Measurements from ENCODE around the gene NFKBIE.
A peak's percentile ranks its signal among the peaks of the same experiment; 100 is the strongest.
"Not testable (repeated sequence)": the region's sequence is repeated elsewhere in the genome, so short reads cannot be mapped to it uniquely, and the experiment has no call there.

The NFKBIE gene, protein sequence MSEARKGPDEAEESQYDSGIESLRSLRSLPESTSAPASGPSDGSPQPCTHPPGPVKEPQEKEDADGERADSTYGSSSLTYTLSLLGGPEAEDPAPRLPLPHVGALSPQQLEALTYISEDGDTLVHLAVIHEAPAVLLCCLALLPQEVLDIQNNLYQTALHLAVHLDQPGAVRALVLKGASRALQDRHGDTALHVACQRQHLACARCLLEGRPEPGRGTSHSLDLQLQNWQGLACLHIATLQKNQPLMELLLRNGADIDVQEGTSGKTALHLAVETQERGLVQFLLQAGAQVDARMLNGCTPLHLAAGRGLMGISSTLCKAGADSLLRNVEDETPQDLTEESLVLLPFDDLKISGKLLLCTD

DNA sequence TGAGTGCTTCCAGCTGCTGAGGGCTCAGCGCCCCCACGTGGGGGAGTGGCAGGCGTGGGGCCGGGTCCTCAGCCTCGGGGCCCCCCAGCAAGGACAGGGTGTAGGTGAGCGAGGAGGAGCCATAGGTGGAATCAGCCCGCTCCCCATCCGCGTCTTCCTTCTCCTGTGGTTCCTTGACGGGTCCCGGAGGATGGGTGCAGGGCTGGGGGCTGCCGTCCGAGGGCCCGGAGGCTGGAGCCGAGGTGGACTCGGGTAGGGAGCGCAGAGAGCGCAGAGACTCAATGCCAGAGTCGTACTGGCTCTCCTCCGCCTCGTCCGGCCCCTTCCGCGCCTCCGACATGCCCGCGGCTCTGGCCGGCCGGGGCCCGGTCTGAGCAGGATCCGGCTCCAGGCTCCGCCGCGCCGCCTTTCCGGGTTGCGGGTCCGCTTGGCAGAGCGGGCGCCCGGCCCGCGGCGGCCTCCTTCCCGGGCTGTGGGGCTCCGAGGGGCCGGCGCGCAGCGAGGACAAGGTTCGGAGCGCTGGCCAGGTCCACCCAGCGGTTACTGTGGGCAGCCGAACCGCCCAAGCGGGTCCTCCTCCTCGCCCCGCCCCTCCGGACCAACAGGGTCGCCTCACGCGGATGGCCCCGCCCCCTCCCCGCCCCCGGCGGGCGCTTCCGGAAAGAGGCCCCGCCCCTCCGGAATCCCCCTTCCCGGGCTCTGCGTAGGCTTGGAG, at the start of gene NFKBIE:
Gene NFKBIE (minus strand): TSS at position 545 of the 715 bp plus-strand sequence. CDS start 205 bp downstream, at position 340.
- peak; percentile 93 for DNase-seq

DNA sequence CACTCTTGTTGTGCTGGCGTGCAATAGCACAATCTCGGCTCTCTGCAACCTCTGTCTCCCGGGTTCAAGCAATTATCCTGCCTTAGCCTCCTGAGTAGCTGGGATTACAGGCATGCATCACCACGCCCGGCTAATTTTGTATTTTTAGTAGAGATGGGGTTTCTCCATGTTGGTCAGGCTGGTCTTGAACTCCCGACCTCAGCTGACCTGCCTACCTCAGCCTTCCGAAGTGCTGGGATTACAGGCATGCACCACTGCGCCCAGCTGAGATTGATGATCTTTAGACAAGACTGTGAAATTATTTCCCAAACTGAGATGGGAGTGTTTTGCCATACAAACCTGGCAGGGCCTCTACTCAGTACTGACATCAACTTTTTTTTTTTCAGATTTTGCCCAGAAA, 49.3 kb upstream of the NFKBIE start:
- not testable (repeated sequence) for DNase-seq

DNA sequence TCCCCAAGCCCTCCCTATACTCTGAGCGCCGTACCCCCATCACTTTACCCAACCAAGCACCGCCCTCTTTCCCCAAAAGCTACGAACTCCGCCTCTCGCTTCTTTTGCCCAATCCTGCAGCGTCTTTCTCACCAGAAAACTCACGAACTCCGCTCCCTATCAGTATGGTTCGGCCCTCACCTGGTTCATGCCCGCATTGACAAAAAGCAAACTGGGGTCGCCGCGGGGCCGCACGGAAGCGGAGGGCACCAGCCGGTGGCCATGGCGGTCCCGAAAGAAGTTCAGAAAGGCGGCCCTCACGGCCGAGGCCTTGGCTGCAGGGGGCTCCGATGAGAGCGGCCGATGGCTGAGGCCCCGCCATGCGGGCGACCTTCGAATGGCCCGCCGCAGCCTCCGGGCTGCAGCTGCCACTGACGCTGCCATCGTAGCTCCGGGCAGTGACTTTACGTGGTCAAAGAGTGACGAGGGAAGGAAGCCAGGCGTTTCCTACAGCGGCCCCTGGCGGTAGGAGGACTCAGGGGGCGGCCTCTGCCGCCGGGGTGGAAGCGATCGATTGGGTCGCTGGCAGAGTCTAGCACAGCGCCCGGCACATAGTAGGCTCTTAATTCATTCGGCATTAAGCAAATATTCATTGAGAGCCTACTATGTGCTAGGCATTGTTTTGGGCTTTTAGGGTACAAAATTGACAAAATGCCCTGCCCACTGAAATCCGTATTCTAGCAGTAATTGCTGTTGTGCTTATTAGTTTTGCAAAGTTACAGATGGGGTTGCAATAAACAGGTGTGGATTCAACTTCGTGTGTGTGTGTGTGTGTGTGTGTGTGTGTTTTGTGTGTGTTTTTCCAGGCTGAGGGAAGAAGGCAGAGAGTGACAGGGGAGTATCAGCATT, 47.8 kb upstream of the NFKBIE start, which contains the start of gene AARS2:
Gene AARS2 (minus strand): TSS at position 447 of the 888 bp plus-strand sequence. CDS start 24 bp downstream, at position 423.
- DNase-seq = peak; percentile 93

DNA sequence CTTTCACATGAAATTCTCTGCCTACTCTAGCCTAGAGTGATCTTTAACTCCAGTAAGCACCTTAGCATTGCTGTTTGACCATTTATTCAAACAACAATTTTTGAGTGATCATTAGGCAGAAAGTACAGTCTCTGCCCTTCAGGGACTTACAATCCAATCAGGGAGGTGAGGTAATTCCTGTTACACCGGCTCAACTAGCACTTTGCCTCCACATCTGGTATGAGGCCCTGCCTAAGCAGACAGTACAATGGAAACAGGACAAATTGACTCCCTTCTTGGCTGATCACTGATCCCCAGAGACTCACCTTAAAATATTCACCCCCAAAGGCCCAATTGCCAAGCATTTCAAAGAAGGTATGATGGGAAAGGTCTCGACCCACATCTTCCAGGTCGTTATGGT, 46.4 kb upstream of the NFKBIE start:
- DNase-seq = no peak

DNA sequence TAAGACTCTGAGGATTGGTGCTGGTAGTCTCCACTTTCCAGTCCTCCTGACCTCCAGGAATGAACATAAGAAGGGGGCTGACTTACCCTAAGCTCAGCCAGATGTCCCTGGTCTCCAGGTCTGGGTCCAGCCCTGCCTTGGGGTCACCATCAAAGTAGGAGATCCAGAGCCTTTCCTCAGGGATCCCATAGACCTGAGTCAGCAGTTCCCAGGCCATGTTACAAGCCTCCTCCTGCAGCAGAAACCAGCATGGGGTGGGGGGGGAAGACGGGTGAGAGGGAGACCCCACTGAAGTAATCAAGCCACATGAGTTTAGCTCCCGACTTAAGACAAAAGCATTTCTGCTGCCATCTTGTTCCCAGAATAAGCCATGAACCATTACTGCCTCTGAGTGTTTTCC, 46.0 kb upstream of the NFKBIE start:
- no peak for DNase-seq

DNA sequence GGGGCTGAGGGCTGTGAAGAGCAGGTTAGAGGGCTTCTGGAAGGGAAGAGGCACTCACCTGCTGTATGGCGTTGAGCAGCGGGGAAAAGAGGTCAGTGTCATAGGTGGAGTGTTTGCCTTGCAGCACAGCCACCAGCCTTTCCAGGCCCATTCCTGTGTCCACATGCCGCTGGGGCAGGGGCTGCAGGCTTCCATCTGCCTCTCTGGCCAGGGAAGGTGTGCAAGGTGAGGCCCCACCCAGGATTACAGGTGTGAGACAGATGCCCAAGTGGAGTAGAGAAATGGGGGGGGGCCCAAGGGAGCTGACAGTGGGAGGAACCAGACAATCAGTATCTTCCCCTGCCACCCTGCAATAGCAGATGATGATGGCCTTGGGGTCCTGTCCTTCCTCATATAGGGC, 44.9 kb upstream of the NFKBIE start:
- no peak for DNase-seq

DNA sequence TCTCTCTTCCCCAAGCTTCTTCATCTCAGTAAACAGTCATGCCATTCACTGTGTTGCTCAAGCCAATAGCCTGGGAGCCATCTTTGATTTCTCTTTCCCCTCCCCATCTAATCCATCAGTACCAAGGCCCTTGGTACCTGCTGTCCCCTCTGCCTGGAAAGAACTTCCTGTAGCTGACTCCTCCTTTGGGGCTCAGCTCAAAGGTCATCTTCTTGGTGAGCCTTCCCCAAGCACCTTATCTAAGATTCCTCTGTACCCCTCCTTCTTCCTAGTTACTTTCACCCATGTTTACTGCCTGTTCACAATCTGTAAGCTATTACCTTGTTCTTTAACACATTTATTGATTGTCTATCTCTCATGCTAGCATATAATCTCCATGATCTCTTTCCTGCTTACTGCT, 44.3 kb upstream of the NFKBIE start:
- no peak for DNase-seq

DNA sequence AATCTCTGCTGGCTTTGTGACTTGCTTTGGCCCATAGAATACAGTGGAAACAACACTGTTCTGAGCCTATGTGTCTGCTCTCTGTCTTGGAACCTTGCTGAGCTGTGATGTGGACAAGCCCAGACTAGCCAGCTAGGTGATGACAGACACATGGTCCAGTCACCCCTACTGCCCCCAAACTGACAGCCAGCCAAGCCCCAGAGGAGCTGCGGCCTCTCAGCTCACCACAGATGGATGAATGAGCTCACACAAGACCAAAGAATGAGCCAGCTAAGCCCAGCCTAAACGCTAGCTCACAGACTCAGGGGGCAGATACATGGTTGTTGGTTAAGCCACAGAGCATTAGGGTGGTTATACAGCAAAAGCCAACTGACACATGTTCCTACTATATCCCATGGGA, 43.7 kb upstream of the NFKBIE start:
- no peak for DNase-seq

DNA sequence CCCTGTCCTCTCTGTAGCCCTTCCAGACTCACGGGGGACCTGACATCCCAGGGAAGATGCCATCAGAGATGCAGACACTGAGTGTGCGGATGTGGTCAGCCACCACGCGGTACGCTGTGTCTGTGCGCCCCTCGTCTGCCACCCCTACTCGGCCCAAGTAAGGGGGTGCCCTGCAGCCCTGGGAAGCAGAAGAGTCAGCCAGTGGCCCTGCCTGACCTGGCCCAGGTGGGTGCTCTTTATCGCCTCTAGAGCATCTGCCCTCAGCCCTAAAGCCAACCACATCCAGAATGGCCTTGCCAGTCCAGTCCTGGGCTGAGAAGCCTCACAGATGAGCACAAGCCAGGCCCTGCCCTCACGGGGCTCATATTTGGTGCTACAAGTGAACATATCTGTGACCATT, 41.9 kb upstream of the NFKBIE start:
- no peak for DNase-seq

DNA sequence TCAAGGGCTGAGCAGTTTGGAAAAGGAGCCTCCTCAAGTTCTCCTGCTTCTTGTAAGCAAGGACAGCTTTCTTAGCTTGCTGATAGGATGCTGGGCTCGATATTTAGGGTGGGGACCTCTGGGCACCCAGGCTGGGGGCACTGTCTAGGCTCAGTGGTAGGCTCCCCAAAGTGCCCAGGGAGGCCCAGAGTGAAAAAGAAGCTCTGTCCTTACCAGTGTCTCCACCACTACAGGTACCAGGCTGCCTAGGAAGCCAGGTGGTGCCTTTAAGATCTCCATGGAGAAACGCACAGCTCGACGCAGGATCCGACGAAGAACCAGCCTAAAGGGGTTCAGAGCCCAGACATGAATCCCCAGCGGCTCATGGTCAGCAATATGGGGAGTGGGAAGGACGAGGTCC, 41.4 kb upstream of the NFKBIE start:
- DNase-seq = no peak

DNA sequence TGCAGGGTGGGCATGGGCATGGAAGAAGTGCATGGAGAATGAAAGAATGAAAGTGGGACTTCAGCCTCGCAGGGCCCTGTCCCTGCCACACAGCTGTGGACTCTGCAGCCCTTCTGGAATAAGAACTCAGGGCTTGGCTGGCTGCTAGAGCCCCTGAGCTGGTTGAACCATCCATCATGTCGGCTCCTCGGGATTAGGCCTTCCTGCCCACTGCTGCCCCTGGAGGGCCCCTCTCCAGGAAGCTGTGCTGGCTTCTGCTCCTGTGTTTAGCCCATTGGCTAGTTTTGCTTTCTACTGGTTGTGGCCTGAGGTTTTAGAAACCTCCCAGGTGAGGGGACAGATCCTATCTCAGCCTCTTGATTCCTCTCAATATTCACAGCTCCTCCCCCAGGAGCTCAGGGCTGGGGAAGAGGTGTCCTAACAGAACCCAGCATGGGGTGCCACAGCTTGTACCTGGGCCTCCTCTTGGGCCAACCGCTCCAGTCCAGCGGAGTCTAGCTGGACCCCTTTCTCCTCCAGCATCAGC, 39.9 kb upstream of the NFKBIE start:
- no peak for DNase-seq

DNA sequence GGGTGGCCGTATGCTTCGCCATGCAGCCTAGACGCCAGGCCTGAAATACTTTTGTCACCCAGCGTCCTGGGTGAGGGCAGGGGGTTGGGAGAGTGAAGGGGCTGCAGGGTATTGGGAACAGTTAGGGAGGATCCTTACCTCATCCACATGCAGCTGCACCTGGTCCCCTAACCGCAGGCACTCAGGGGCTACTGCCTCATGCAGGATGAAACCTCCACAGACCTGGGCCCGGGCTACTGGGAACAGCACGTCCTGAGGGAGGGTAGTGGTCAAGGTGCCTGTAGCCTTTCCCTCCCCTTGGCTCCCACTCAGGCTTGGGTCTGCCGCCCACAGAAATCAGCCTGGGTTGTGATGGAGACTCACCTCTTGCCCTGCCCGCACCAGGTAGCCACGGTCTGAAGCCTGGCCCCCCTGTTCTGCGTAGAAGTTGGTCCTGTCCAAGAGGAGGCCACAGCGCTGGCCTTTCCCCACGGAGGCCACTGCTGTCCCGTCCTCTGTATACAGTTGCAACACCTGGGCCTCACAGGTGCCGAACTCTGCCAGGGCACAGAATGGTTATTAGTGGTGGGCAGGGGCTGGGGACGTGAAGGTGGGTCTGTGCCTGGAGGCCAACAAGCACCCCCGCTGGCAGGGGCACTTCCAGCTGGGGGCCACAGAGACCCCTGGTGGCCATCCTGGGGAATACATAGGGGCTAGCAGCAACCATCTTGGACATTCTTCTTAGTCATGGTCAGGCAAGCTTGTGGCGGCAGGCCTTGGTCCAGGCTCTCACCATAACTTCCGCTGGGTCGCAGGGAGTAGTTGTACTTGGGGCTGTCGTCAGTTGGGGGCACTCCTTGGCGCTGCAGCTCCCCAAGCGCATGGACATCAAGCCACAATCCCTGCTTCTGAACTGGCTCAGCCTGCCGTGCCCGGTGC, 39.2 kb upstream of the NFKBIE start:
- DNase-seq = peak; percentile 59

DNA sequence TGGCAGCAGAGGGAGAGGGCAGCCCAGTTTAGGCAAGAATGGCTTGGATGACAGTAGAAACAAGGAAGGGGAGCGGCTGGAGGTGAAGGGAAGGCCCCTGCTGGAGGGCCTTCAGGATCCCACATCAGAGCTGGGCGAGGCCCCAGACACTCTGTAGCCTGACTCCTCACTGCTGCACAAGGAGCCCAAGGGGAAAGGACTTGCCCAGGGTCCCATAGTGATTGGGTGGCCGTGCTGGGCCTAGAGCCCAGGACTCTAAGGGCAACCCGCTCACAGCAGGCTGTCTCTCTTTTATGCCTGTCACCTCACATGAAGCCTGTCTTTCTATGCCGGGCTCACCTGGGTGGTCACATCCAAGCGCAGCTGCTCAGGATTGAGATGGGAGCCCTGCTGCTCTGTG, 38.5 kb upstream of the NFKBIE start:
- DNase-seq = no peak

DNA sequence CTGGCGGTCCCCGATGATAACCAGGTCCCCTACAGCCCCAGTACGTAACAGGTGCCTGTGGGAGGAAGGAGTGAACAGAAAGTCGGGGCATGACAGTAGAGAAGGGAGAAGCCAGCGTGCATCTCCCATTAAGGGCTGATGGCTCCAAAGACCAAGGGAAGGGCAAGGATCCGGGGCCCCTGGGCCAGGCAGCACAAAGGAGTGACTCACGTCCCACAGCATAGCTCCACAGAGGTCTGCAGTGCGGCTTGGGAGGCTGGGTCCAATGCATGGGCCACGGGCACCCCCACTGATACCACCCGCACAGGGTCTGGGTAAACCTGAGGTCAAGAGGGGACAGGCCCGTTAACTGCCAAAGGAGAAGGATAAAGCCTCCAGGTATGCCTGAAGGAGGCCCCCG, 37.5 kb upstream of the NFKBIE start:
- no peak for DNase-seq

DNA sequence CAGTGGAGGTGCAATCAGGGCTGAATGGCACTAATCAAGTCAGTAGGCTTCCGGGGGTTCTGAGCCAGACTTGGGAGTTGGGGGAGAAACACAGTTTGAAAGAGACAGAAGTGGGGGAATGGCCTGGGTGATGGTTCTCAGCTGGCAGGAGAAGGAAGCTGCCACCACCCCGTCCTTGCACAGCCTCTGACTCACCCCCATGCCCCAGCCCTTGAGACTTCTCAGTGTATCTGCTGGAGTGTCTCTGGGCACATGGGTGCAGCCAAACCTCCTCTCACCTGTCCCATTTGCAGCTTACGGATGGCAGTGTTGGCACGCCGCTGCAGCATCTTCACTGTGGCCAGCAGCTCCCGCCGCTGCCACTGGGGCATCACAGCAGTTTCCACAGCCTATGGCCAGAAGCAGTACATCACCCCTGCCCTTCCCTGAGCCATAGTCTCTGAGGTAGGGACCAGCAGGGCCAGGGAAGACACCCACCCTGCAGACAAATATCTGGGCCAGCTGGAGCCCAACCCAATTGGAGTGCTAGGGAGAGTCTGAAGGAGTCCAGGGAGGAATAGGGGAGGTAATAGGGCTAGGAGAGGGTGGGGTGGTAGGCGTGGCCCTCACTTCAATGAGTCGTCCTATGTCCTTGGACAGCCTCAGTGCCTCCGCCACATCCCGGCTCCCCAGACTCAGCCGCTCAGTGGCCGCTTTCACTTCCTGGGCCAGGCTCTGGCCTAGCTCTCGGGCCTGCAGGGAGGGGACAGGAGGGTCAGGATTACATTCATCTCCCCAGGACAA, 36.6 kb upstream of the NFKBIE start:
- no peak for DNase-seq

DNA sequence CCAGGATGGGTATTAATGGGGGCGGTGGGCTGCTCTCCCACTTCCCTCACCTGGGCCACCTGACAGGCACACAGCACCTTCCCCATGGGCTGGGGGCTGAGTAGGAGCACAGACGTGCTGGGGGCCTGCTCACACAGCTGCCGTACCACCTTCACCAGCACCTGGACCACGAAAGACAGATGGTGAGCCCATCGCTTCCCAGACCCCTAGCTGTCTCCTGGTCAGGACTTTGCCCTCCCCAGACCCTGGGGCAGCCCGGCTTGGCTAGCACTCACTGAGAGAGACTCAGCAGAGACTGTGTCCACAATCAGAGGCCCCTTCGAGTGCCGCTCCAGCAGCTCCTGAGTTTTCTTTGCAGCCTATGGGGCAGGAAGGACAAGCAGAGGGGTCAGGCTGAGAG, 35.8 kb upstream of the NFKBIE start:
- no peak for DNase-seq

DNA sequence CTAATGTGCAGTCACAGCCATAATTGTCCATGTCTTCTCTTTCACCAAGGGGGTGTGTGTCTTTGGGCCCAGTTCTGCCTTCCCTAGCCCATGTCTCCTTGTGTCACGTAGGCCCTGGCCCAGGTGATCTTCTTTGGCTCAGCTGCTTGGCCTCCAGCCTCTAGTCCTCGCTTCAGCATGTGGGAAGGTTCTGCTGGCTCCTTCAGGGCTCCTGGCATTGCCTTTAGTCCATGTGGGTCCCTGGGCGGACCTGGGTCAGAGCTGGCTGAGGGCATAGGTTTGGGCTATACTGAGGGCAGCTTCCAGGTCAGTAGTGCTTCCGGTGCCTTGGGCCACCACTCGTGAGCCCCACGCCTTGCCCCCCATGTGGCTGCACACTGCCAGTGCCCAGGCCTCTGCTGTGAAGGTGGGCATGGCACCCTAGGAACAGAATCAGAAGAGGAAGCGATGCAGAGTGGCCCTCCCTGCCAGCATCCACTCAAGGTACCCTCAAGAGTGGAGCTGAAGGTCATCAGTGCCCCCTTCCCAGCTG, 35.0 kb upstream of the NFKBIE start:
- no peak for DNase-seq

DNA sequence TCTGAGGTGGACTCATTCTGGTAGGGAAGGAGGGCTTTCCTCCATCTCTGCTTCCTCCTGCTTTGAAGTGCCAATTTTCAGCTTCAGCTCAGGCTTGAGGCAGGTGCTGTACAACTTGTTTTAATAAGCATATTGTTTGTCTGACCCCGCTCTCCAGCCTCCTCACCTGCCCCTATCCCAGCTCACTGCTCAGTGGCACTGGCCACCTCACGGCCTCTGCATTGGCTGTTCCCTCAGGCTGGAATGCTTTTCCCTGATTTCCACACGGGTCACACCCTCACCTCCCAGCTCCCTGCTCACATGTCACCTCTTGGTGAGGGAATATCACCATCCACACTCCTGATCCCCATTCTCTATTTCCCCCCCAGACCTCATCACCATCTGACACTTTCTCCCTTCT, 33.5 kb upstream of the NFKBIE start:
- no peak for DNase-seq

DNA sequence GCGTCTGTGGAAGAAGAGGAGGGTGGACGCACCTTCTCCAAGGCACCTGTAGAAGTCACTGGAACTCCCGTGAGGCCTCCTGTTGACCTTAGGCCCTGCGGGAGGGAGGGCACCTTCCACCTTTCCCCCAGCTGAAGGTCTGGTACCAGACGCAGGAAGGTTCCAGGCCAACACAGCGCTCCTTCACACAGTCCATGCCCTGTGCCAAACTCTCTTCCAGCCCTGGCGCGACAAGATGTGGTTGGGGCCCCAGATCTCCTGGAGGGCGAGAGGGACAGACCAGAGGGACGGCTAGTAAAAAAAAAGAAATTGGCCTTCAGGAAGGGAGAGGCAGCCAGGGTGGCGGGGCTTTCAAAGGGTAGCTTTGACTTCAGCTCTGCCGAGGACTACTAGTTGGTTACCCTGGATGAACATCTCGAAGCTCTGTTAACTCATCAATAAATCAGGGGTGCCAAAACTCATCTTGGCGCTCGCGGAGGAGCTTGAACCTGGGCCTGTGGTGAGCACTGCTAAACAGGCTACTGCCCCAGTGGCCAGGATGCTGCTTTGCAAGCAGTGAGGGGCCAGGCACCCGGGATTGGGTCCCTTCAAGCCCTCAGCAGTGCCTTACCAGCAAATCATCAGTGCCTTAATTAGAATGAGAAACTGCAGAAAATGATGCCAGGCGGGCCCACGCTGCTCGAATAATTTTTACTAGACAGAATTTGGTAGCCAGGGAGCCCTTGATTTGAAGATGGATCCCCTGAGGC, 32.9 kb upstream of the NFKBIE start:
- DNase-seq = no peak

Data from CD4-positive, alpha-beta T cell treated with Interleukin-6 for 4 hours (primary cell).